Measurements from ENCODE around the gene NDUFAF4.
A peak's percentile ranks its signal among the peaks of the same experiment; 100 is the strongest.

The NDUFAF4 gene

GRCh38 chr6:96939007-96939805 lies 41.5 kb upstream of the NDUFAF4 start (continued):
- TF ChIP-seq ZNF561 (tag by site-specific recombination; IDR thresholded peaks at IDR 0.05; ENCODE audit: borderline replicate concordance) (no peak), ZNF629 (tag by site-specific recombination; IDR thresholded peaks at IDR 0.05) (peak; percentile 71), ZNF600 (tag by site-specific recombination; IDR thresholded peaks at IDR 0.05) (peak; percentile 33; the same call in 1 of the 2 replicates), ZNF391 (tag by site-specific recombination; IDR thresholded peaks at IDR 0.05; ENCODE audit: borderline replicate concordance, low read depth) (0 out of 2 replicates have a peak, but pooled peaks have one; percentile 25), KLF8 (tag by site-specific recombination; IDR thresholded peaks at IDR 0.05) (peak; percentile 37; the same call in 1 of the 2 replicates), ZNF623 (tag by site-specific recombination; IDR thresholded peaks at IDR 0.05) (no peak), ZNF776 (tag by site-specific recombination; IDR thresholded peaks at IDR 0.05; ENCODE audit: borderline replicate concordance) (no peak)

GRCh38 chr6:96934087-96934486 lies 36.4 kb upstream of the NDUFAF4 start:
- ChIA-PET POLR2A (interaction anchor here (1.2 kb wide), 1 partner anchor 9 kb away, joined by 3 read pairs; no protein-coding TSS in a partner anchor), CTCF (interaction anchor here (0.6 kb wide), 1 partner anchor 1111 kb away, joined by 3 read pairs; no protein-coding TSS in a partner anchor)
- TF ChIP-seq MZF1 (tag by site-specific recombination; IDR thresholded peaks at IDR 0.05; ENCODE audit: borderline replicate concordance) (no peak), ZNF792 (tag by site-specific recombination; IDR thresholded peaks at IDR 0.05) (no peak), ZNF26 (tag by site-specific recombination; IDR thresholded peaks at IDR 0.05) (no peak), ZNF777 (tag by site-specific recombination; IDR thresholded peaks at IDR 0.05; ENCODE audit: borderline replicate concordance) (no peak), ZNF48 (tag by site-specific recombination; IDR thresholded peaks at IDR 0.05) (no peak), KLF16 (tag by site-specific recombination; IDR thresholded peaks at IDR 0.05) (no peak), ZNF366 (tag by site-specific recombination; conservative IDR thresholded peaks at IDR 0.05) (no peak), ZNF529 (tag by site-specific recombination; IDR thresholded peaks at IDR 0.05; ENCODE audit: insufficient replicate concordance) (no peak), ZNF362 (tag by site-specific recombination; IDR thresholded peaks at IDR 0.05) (no peak)
- Histone ChIP-seq H3K4me3 (ENCODE audit: low read depth, low read length) (no peak overlapping the region), H3K27ac (ENCODE audit: extremely low read depth, low read depth, low read length) (no peak overlapping the region), H3K36me3 (ENCODE audit: control insufficient read depth in 2 of 2, insufficient read depth in 1 of 2, low read length in 2 of 2) (no peaks in the 10 kb centered on the region), H3K4me1 (ENCODE audit: control insufficient read depth, insufficient read depth, low read length) (peaks cover 5% of the 10 kb centered on the region), H3K9me3 (ENCODE audit: control insufficient read depth, insufficient read depth, low read depth, low read length) (no peaks in the 10 kb centered on the region)

GRCh38 chr6:96931198-96931597 lies 33.5 kb upstream of the NDUFAF4 start:
- Histone ChIP-seq H3K4me3 (ENCODE audit: low read depth, low read length) (no peak overlapping the region), H3K27ac (ENCODE audit: extremely low read depth, low read depth, low read length) (no peak overlapping the region), H3K4me1 (ENCODE audit: control insufficient read depth, insufficient read depth, low read length) (no peaks in the 10 kb centered on the region), H3K36me3 (ENCODE audit: control insufficient read depth in 2 of 2, insufficient read depth in 1 of 2, low read length in 2 of 2) (no peaks in the 10 kb centered on the region), H3K9me3 (ENCODE audit: control insufficient read depth, insufficient read depth, low read depth, low read length) (no peaks in the 10 kb centered on the region)
- CTCF ChIA-PET, result no interaction called here
- POLR2A ChIA-PET, result no interaction called here
- TF ChIP-seq ZNF658 (tag by site-specific recombination; IDR thresholded peaks at IDR 0.05), result no peak

- CTCF ChIA-PET, result no interaction called here
- no peak overlapping the region for H3K27ac ChIP-seq (ENCODE audit: extremely low read depth, low read depth, low read length)
- POLR2A ChIA-PET, result no interaction called here
- no peaks in the 10 kb centered on the region for H3K9me3 ChIP-seq (ENCODE audit: control insufficient read depth, insufficient read depth, low read depth, low read length)
- TF ChIP-seq ATF2 (tag by site-specific recombination; IDR thresholded peaks at IDR 0.05; ENCODE audit: low read depth), result no peak
- H3K4me1 ChIP-seq (ENCODE audit: control insufficient read depth, insufficient read depth, low read length), result no peaks in the 10 kb centered on the region
- H3K36me3 ChIP-seq (ENCODE audit: control insufficient read depth in 2 of 2, insufficient read depth in 1 of 2, low read length in 2 of 2), result no peaks in the 10 kb centered on the region
- no peak overlapping the region for H3K4me3 ChIP-seq (ENCODE audit: low read depth, low read length)
Measured at GRCh38 chr6:96929741-96930140, 32.0 kb upstream of the NDUFAF4 start.
